B cell (primary cell): ENCODE results near the gene MEIS2. TPM values are rescaled to one million over a fixed set of nuclear protein-coding genes. Genes with fewer than 3 reads are reported as not detected.

Experiments used
- ATAC-seq: fragments of 200-7000 bp; cut with Tn5 transposase; one replicate; pipeline ENCODE4 v1.10.0; 2021; ENCODE audit warnings: low read depth, mild to moderate bottlenecking, moderate number of reproducible peaks, moderate library complexity
- CTCF ChIA-PET: fragments of 350-600 bp; sonication (Branson Sonifier 250); formaldehyde crosslinking; loops from one replicate; lab custom pipeline; 2021; ENCODE audit warnings: antibody characterized with exemption, inconsistent platforms; lab: Charles Lee
- POLR2A ChIA-PET: fragments of 350-600 bp; sonication (Branson Sonifier 250); formaldehyde crosslinking; loops from one replicate; lab custom pipeline; 2021; ENCODE audit warnings: antibody characterized with exemption; lab: Charles Lee
- DNase-seq: peaks from one replicate; pipeline ENCODE4 v3.0.0; 2013
- H2AFZ ChIP-seq: 2 replicates; pipeline ENCODE4 v1.6.1; 2012; ENCODE audit warnings: mild to moderate bottlenecking, low read depth, low read length; ENCODE audit not compliant: insufficient read depth, poor library complexity, severe bottlenecking
- H3K27ac ChIP-seq, 2 donors: 1 replicate in 1 of 2; 2 replicates in 1 of 2; pipeline ENCODE4 v1.5.1; 2012 to 2013; ENCODE audit warnings: low read length in 2 of 2, mild to moderate bottlenecking in 2 of 2, moderate library complexity in 1 of 2
- H3K27me3 ChIP-seq, 4 experiments: fragments of 200-600 bp in 1 of 4; sonication (generic) in 1 of 4; replicated peaks in 1 of 4; 1 replicate in 2 of 4; 2 replicates in 2 of 4; pipeline versions ENCODE4 v1.6.1 to v1.7.0; 2013 to 2016; ENCODE audit warnings: low read length in 3 of 4, mild to moderate bottlenecking in 2 of 4, mixed read lengths in 1 of 4, moderate library complexity in 1 of 4; ENCODE audit not compliant: insufficient read depth in 4 of 4, control insufficient read depth in 3 of 4; ENCODE audit errors: control extremely low read depth in 1 of 4
- H3K36me3 ChIP-seq, 2 experiments: replicated peaks in 1 of 2; 1 replicate in 1 of 2; 2 replicates in 1 of 2; pipeline versions ENCODE4 v1.6.1 to v1.7.1; 2013; ENCODE audit warnings: low read length in 1 of 2; ENCODE audit not compliant: insufficient read depth in 2 of 2, control insufficient read depth in 1 of 2; ENCODE audit errors: control extremely low read depth in 1 of 2, extremely low read depth in 1 of 2
- H3K4me1 ChIP-seq, 2 donors: fragments of 200-600 bp in 1 of 2; sonication (generic) in 1 of 2; 1 replicate in 1 of 2; 2 replicates in 1 of 2; pipeline versions ENCODE4 v1.5.1 to v1.6.1; 2013 to 2017; ENCODE audit warnings: low read length in 2 of 2; ENCODE audit not compliant: control insufficient read depth in 2 of 2, insufficient read depth in 2 of 2
- H3K4me2 ChIP-seq: replicated peaks from 2 replicates; pipeline ENCODE3; 2012; ENCODE audit warnings: mild to moderate bottlenecking, low read depth, low read length; ENCODE audit not compliant: poor library complexity, severe bottlenecking
- H3K4me3 ChIP-seq, 5 experiments: fragments of 200-600 bp in 1 of 5; sonication (generic) in 1 of 5; 1 replicate in 3 of 5; 2 replicates in 2 of 5; pipeline versions ENCODE4 v1.5.1 to v1.7.0; 2011 to 2016; ENCODE audit warnings: low read length in 4 of 5, mild to moderate bottlenecking in 4 of 5, low read depth in 2 of 5, control low read depth in 1 of 5, moderate library complexity in 1 of 5; ENCODE audit not compliant: insufficient read depth in 1 of 5; ENCODE audit errors: control extremely low read depth in 1 of 5, extremely low read depth in 1 of 5
- H3K79me2 ChIP-seq: fragments of 200-600 bp; sonication (generic); one replicate; pipeline ENCODE4 v1.6.0; 2016; ENCODE audit warnings: low read length; ENCODE audit not compliant: control insufficient read depth, insufficient read depth
- H3K9ac ChIP-seq: fragments of 200-600 bp; sonication (generic); 2 replicates; pipeline ENCODE4 v1.6.1; 2017; ENCODE audit warnings: mild to moderate bottlenecking, low read length, moderate library complexity
- H3K9me3 ChIP-seq, 3 donors: one replicate each; pipeline versions ENCODE4 v1.6.1 to v1.7.1; 2013; ENCODE audit warnings: low read length in 2 of 3; ENCODE audit not compliant: control insufficient read depth in 2 of 3, insufficient read depth in 1 of 3; ENCODE audit errors: control extremely low read depth in 1 of 3
- H4K20me1 ChIP-seq: 2 replicates; pipeline ENCODE4 v1.6.0; 2012; ENCODE audit warnings: mild to moderate bottlenecking, low read length; ENCODE audit not compliant: insufficient read depth, control insufficient read depth, poor library complexity, severe bottlenecking
- H3K27ac Mint-ChIP-seq: one replicate; pipeline ENCODE4 v1.8.0; 2021; ENCODE audit warnings: mixed read lengths
- H3K27me3 Mint-ChIP-seq: one replicate; pipeline ENCODE4 v1.8.0; 2021; ENCODE audit warnings: mixed read lengths
- H3K4me1 Mint-ChIP-seq: one replicate; pipeline ENCODE4 v1.8.0; 2021; ENCODE audit warnings: mixed read lengths
- H3K4me3 Mint-ChIP-seq: one replicate; pipeline ENCODE4 v1.8.0; 2021; ENCODE audit warnings: mixed read lengths
- H3K9me3 Mint-ChIP-seq: one replicate; pipeline ENCODE4 v1.8.0; 2022; ENCODE audit warnings: mixed read lengths; ENCODE audit not compliant: insufficient read depth
- CTCF ChIP-seq: fragments of 200-600 bp; IDR thresholded peaks from one replicate; pipeline ENCODE4 v1.8.0; 2022; ENCODE audit warnings: antibody characterized with exemption, mild to moderate bottlenecking
- EZH2 ChIP-seq: IDR thresholded peaks from 2 replicates; pipeline ENCODE4 v1.6.1; 2012; ENCODE audit warnings: borderline replicate concordance, low read depth, mild to moderate bottlenecking, moderate library complexity, low read length; ENCODE audit not compliant: insufficient read depth, poor library complexity, severe bottlenecking
- WGBS: methylation state at CpG from one replicate; pipeline ENCODE4 v1.1.5; 2013; ENCODE audit warnings: missing lambda C conversion rate; ENCODE audit not compliant: insufficient coverage; 5-methylcytosine and 5-hydroxymethylcytosine counted together
- intact Hi-C: fragments of 100-400 bp; cut with micrococcal nuclease; formaldehyde crosslinking; loops from one replicate; pipeline ENCODE4 v1.10.0; 2022
- polyA plus RNA-seq: library from polyadenylated mRNA; depleted of rRNA; stranded (reverse); fragments of >200 nt; gene quantifications from 2 replicates; pipeline ENCODE4 v1.2.3, GENCODE V29; 2012
- total RNA-seq, 2 donors: library from RNA; stranded (reverse); fragments of 120-200 nt in 1 of 2; gene quantifications; 1 replicate in 1 of 2; 2 replicates in 1 of 2; pipeline versions ENCODE4 v1.2.3 to v1.2.4, GENCODE V29; 2013 to 2022

MEIS2 gene
- total and polyA plus RNA-seq, 2 donors (not counting 1 experiment from before 2014, with no cell fraction given) = 0.22 TPM; not detected in 1

GRCh38 chr15:36960947-36961227 lies 139.5 kb downstream of the MEIS2 start:
- no peak overlapping the region for H3K4me2 ChIP-seq
- Mint-ChIP-seq H3K27ac (no peak overlapping the region), H3K9me3 (no peaks in the 10 kb centered on the region), H3K4me1 (no peaks in the 10 kb centered on the region), H3K27me3 (no peaks in the 10 kb centered on the region), H3K4me3 (no peak overlapping the region)
- intact Hi-C loops = no loop called here
- no peaks in the 10 kb centered on the region for H3K4me1 ChIP-seq
- ATAC-seq (no peak), DNase-seq (no peak)
- no peak overlapping the region for H3K27ac ChIP-seq
- no CpG with 5 or more reads among the region's 1 CpG for WGBS
- H3K36me3 ChIP-seq = no peaks in the 10 kb centered on the region
- no peaks in the 10 kb centered on the region for H3K79me2 ChIP-seq
- CTCF ChIA-PET = no interaction called here
- H3K9ac ChIP-seq = no peak overlapping the region
- no peaks in the 10 kb centered on the region for H4K20me1 ChIP-seq
- no peak for TF ChIP-seq CTCF
- TF ChIP-seq EZH2 = no peak
- H3K4me3 ChIP-seq = no peak overlapping the region
- H2AFZ ChIP-seq = no peak overlapping the region
- H3K27me3 ChIP-seq = no peaks in the 10 kb centered on the region
- no peaks in the 10 kb centered on the region for H3K9me3 ChIP-seq
- POLR2A ChIA-PET = no interaction called here

GRCh38 chr15:36960179-36960946 lies 140.0 kb downstream of the MEIS2 start:
- no peak for DNase-seq
- intact Hi-C loops = no loop called here
- no peak overlapping the region for H3K27ac ChIP-seq

More at GRCh38 chr15:36960179-36960946, 140.0 kb downstream of the MEIS2 start:
- Mint-ChIP-seq H3K9me3 (no peaks in the 10 kb centered on the region), H3K4me1 (no peaks in the 10 kb centered on the region), H3K4me3 (no peak overlapping the region), H3K27me3 (no peaks in the 10 kb centered on the region), H3K27ac (no peak overlapping the region)
- Histone ChIP-seq H2AFZ (no peak overlapping the region), H3K36me3 (no peaks in the 10 kb centered on the region), H3K4me3 (no peak overlapping the region), H3K4me1 (no peaks in the 10 kb centered on the region), H3K9ac (no peak overlapping the region), H3K9me3 (no peaks in the 10 kb centered on the region), H3K79me2 (no peaks in the 10 kb centered on the region), H3K4me2 (no peak overlapping the region), H4K20me1 (no peaks in the 10 kb centered on the region), H3K27me3 (no peaks in the 10 kb centered on the region)
- TF ChIP-seq CTCF (no peak), EZH2 (no peak)
- POLR2A ChIA-PET = no interaction called here
- WGBS = no CpG with 5 or more reads among the region's 2 CpGs
- no peak for ATAC-seq
- CTCF ChIA-PET = no interaction called here
